CD4-positive, alpha-beta memory T cell (primary cell): Measurements from ENCODE around the gene TIGD4. TPM values are rescaled to one million over a fixed set of nuclear protein-coding genes. Genes with fewer than 3 reads are reported as not detected.

Experiments used
- CTCF ChIA-PET: fragments of 350-600 bp; sonication (Branson Sonifier 250); formaldehyde crosslinking; loops from one replicate; lab custom pipeline; 2021; ENCODE audit warnings: inconsistent platforms; ENCODE audit not compliant: partially characterized antibody; lab: Charles Lee
- POLR2A ChIA-PET: fragments of 350-600 bp; sonication (Branson Sonifier 250); formaldehyde crosslinking; loops from one replicate; lab custom pipeline; 2021; ENCODE audit not compliant: partially characterized antibody; lab: Charles Lee
- DNase-seq, 5 donors: peaks; one replicate each; pipeline versions ENCODE4 v3.0.0 to v3.0.0-alpha.2; 2020 to 2022; ENCODE audit warnings: mixed read lengths in 1 of 5
- H3K27ac ChIP-seq: one replicate; pipeline ENCODE4 v1.7.0; 2013; ENCODE audit warnings: low read depth, low read length
- H3K27me3 ChIP-seq: 2 replicates; pipeline ENCODE4 v1.7.0; 2013; ENCODE audit warnings: mild to moderate bottlenecking, low read length, moderate library complexity; ENCODE audit not compliant: insufficient read depth
- H3K36me3 ChIP-seq: 2 replicates; pipeline ENCODE4 v1.7.0; 2013; ENCODE audit warnings: mild to moderate bottlenecking, low read length, moderate library complexity; ENCODE audit not compliant: insufficient read depth
- H3K4me1 ChIP-seq: 2 replicates; pipeline ENCODE4 v1.7.0; 2013; ENCODE audit warnings: mild to moderate bottlenecking, low read length, moderate library complexity; ENCODE audit not compliant: insufficient read depth
- H3K4me3 ChIP-seq, 2 donors: one replicate each; pipeline ENCODE4 v1.7.0; 2013; ENCODE audit warnings: low read length in 2 of 2, mild to moderate bottlenecking in 1 of 2
- H3K9me3 ChIP-seq, 2 donors: one replicate each; pipeline ENCODE4 v1.7.0; 2013; ENCODE audit warnings: low read length in 2 of 2, control low read depth in 1 of 2; ENCODE audit not compliant: control insufficient read depth in 1 of 2
- H3K27ac Mint-ChIP-seq, 7 donors: one replicate each; pipeline ENCODE4 v1.8.0; 2020 to 2021; ENCODE audit warnings: mixed read lengths in 7 of 7, mild to moderate bottlenecking in 6 of 7, inconsistent platforms in 3 of 7, moderate library complexity in 3 of 7
- H3K27me3 Mint-ChIP-seq, 2 donors: one replicate each; pipeline ENCODE4 v1.8.0; 2020 to 2021; ENCODE audit warnings: mixed read lengths in 2 of 2
- H3K36me3 Mint-ChIP-seq, 2 donors: one replicate each; pipeline ENCODE4 v1.8.0; 2020 to 2021; ENCODE audit warnings: mixed read lengths in 2 of 2, inconsistent platforms in 1 of 2, mild to moderate bottlenecking in 1 of 2
- H3K4me1 Mint-ChIP-seq, 4 donors: one replicate each; pipeline ENCODE4 v1.8.0; 2020 to 2021; ENCODE audit warnings: mixed read lengths in 4 of 4, mild to moderate bottlenecking in 1 of 4
- H3K4me3 Mint-ChIP-seq, 8 donors: one replicate each; pipeline ENCODE4 v1.8.0; 2020 to 2021; ENCODE audit warnings: mixed read lengths in 8 of 8, mild to moderate bottlenecking in 7 of 8, moderate library complexity in 6 of 8, inconsistent platforms in 3 of 8
- H3K9me3 Mint-ChIP-seq, 8 donors: one replicate each; pipeline ENCODE4 v1.8.0; 2020 to 2021; ENCODE audit warnings: mixed read lengths in 8 of 8, mild to moderate bottlenecking in 5 of 8, inconsistent platforms in 3 of 8, moderate library complexity in 1 of 8
- intact Hi-C: fragments of 100-400 bp; cut with micrococcal nuclease; formaldehyde crosslinking; loops from one replicate; pipeline ENCODE4 v1.15.1; 2023
- polyA plus RNA-seq, 2 donors: library from polyadenylated mRNA; unstranded; fragments of 300-500 nt; fragmentation: Illumina TruSeq; gene quantifications; one replicate each; pipeline ENCODE4 v1.2.3, GENCODE V29; 2021
- total RNA-seq, 2 experiments: library from RNA; stranded (reverse); gene quantifications; one replicate each; pipeline ENCODE4 v1.2.3, GENCODE V29; 2021

The TIGD4 gene
- total and polyA plus RNA-seq, 4 experiments from 2014 or later, result 0.12 to 0.17 TPM; not detected in 2

DNA sequence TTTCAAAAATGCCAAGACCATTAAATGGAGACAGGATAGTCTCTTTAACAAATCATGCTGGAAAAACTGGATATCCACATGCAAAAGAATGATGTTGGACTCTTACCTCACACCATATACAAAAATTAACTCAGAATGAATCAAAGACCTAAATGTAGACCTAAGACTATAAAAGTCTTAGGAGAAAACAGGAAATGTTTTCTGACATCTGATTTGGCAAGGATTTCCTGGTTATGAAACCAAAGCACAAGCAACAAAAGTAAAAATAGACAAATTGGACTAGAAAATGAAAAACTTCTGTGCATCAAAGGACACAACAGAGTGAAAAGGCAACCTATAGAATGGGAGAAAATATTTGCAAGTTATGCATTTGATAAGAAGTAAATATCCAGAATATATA lies 37.8 kb upstream of the TIGD4 start:
- Mint-ChIP-seq H3K9me3 (peaks cover 0 to 45% (median 39%) of the 10 kb centered on the region in 8 donors), H3K4me1 (peaks cover 9 to 30% (median 13%) of the 10 kb centered on the region in 4 donors), H3K36me3 (peaks cover 40 to 69% of the 10 kb centered on the region in 2 donors), H3K27me3 (no peaks in the 10 kb centered on the region), H3K27ac (peak overlapping the region in 1 of 7 donors; percentile 33), H3K4me3 (peak overlapping the region in 3 of 8 donors; percentile 13 to 22 (median 13))
- POLR2A ChIA-PET, result no interaction called here
- Histone ChIP-seq H3K27me3 (no peaks in the 10 kb centered on the region), H3K4me3 (no peak overlapping the region), H3K9me3 (no peaks in the 10 kb centered on the region), H3K27ac (no peak overlapping the region), H3K36me3 (no peaks in the 10 kb centered on the region), H3K4me1 (peaks cover 21% of the 10 kb centered on the region)
- intact Hi-C loops, result no loop called here
- CTCF ChIA-PET, result interaction anchor here (1.0 to 1.9 kb wide), 2 partner anchors 30 to 38 kb away, joined by 3 to 5 read pairs; partner anchors contain the start of genes ARFIP1 and TIGD4
- DNase-seq, result no peak

GRCh38 chr4:152815078-152815477 lies 35.5 kb upstream of the TIGD4 start:
- peaks cover 2 to 53% (median 40%) of the 10 kb centered on the region in 8 donors for H3K9me3 Mint-ChIP-seq
- intact Hi-C loops, result no loop called here
- ChIA-PET CTCF (no interaction called here), POLR2A (no interaction called here)
- H3K27me3 Mint-ChIP-seq, result no peaks in the 10 kb centered on the region
- DNase-seq, result no peak
- Histone ChIP-seq H3K27ac (no peak overlapping the region), H3K9me3 (no peaks in the 10 kb centered on the region), H3K36me3 (no peaks in the 10 kb centered on the region), H3K4me1 (peaks cover 21% of the 10 kb centered on the region), H3K27me3 (no peaks in the 10 kb centered on the region), H3K4me3 (no peak overlapping the region)
- peaks cover 9 to 30% (median 14%) of the 10 kb centered on the region in 4 donors for H3K4me1 Mint-ChIP-seq
- H3K4me3 Mint-ChIP-seq, result no peak overlapping the region
- H3K27ac Mint-ChIP-seq, result no peak overlapping the region
- peaks cover 54 to 83% of the 10 kb centered on the region in 2 donors for H3K36me3 Mint-ChIP-seq

DNA sequence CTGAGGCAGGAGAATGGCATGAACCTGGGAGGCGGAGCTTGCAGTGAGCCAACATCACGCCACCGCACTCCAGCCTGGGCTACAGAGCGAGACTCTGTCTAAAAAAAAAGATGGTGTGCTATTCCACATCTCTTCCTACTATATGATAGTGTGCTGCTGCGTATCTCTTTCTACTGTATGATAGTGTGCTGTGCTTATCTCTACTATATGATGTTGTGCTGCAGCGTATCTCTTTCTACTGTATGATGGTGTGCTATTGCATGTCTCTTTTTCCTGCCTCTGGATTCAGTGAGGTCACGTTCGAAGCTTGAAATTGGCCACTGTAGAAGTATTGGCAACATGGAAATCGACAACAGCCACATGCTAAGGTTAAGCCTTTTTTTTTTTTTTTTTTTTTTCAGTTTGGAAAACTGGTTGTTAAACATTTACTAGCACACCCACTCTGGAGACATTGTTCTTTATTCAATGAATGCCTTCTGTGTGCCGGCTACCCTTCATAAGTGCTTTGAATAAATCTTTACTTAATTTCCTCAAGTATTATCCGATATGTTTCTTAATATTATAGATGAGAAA lies 31.3 kb upstream of the TIGD4 start:
- Mint-ChIP-seq H3K9me3 (peaks cover 5 to 39% (median 28%) of the 10 kb centered on the region in 8 donors), H3K27ac (no peak overlapping the region), H3K4me3 (no peak overlapping the region), H3K4me1 (peaks cover 6 to 21% (median 13%) of the 10 kb centered on the region in 4 donors), H3K27me3 (no peaks in the 10 kb centered on the region), H3K36me3 (peaks cover 45 to 49% of the 10 kb centered on the region in 2 donors)
- ChIA-PET CTCF (interaction anchor here (0.7 kb wide), 1 partner anchor 44 kb away, joined by 3 read pairs; no protein-coding TSS in a partner anchor), POLR2A (interaction anchor here (0.6 kb wide), 1 partner anchor 38 kb away, joined by 3 read pairs; no protein-coding TSS in a partner anchor)
- Histone ChIP-seq H3K4me3 (no peak overlapping the region), H3K27me3 (no peaks in the 10 kb centered on the region), H3K36me3 (no peaks in the 10 kb centered on the region), H3K4me1 (peaks cover 9% of the 10 kb centered on the region), H3K9me3 (no peaks in the 10 kb centered on the region), H3K27ac (no peak overlapping the region)
- intact Hi-C loops, result no loop called here
- no peak for DNase-seq

DNA sequence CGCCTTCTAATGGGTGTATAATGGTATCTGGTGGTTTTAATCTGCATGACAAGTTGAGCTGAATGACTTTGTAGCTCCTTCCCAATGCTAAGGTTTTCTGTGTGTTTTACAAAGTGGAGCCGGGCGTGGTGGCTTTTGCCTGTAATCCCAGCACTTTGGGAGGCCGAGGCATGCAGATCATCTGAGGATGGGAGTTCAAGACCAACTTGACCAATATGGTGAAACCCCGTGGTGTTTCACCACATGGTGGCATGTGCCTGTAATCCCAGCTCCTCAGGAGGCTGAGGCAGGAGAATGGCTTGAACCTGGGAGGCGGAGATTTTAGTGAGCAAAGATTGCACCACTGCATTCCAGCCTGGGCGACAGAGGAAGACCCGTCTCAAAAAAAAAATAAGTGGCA lies 29.1 kb upstream of the TIGD4 start:
- H3K4me1 Mint-ChIP-seq, result peaks cover 6 to 20% (median 14%) of the 10 kb centered on the region in 4 donors
- H3K36me3 Mint-ChIP-seq, result peaks cover 29 to 30% of the 10 kb centered on the region in 2 donors
- H3K27ac Mint-ChIP-seq, result no peak overlapping the region
- intact Hi-C loops, result no loop called here
- H3K4me3 Mint-ChIP-seq, result no peak overlapping the region
- ChIA-PET CTCF (no interaction called here), POLR2A (no interaction called here)
- DNase-seq, result no peak
- Histone ChIP-seq H3K27me3 (no peaks in the 10 kb centered on the region), H3K27ac (no peak overlapping the region), H3K36me3 (no peaks in the 10 kb centered on the region), H3K4me1 (peaks cover 9% of the 10 kb centered on the region), H3K9me3 (no peaks in the 10 kb centered on the region), H3K4me3 (no peak overlapping the region)
- H3K27me3 Mint-ChIP-seq, result no peaks in the 10 kb centered on the region
- H3K9me3 Mint-ChIP-seq, result peaks cover 5 to 19% (median 10%) of the 10 kb centered on the region in 8 donors

DNA sequence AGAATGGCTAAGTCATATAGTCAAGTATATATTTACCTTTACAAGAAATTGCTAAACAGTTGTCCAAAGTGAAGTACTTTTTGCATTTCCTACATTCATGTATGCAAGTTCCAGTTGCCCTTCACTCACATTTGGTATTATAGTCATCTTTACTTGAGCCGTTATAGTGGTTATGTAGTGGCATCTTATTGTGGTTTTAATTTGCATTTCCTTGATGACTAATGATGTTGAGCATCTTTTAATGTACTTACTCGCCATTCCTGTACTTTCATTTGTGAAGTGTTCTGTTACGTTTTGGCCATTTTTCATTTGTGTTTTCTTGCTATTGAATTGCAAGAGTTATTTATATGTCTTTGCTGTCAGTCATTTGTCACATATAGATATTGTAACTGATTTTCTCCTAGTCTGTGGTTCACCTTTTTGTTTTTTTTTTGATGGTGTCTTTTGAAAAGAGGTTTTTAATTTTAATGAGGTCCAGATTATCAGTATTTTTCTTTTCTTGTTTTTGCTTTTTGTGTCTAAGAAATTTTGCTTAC lies 27.8 kb upstream of the TIGD4 start:
- DNase-seq, result peak in 1 of 5 donors; percentile 9
- intact Hi-C loops, result no loop called here

GRCh38 chr4:152806501-152807125 lies 27.1 kb upstream of the TIGD4 start:
- H3K27me3 Mint-ChIP-seq, result no peaks in the 10 kb centered on the region

More for the DNA sequence above, 27.8 kb upstream of the TIGD4 start:
- Mint-ChIP-seq H3K4me1 (peaks cover 11 to 20% (median 15%) of the 10 kb centered on the region in 4 donors), H3K9me3 (peaks cover 0 to 10% (median 4%) of the 10 kb centered on the region in 8 donors), H3K4me3 (peak overlapping the region in 7 of 8 donors; percentile 1 to 75 (median 38)), H3K27me3 (no peaks in the 10 kb centered on the region), H3K27ac (peak overlapping the region in 3 of 7 donors; percentile 5 to 20 (median 19)), H3K36me3 (peaks cover 20% of the 10 kb centered on the region in 2 donors)
- POLR2A ChIA-PET, result no interaction called here
- no peaks in the 10 kb centered on the region for H3K27me3 ChIP-seq
- H3K27ac ChIP-seq, result no peak overlapping the region
- H3K36me3 ChIP-seq, result no peaks in the 10 kb centered on the region
- no peak overlapping the region for H3K4me3 ChIP-seq
- H3K4me1 ChIP-seq, result peaks cover 9% of the 10 kb centered on the region
- H3K9me3 ChIP-seq, result no peaks in the 10 kb centered on the region
- CTCF ChIA-PET, result no interaction called here

GRCh38 chr4:152805818-152806217 lies 26.3 kb upstream of the TIGD4 start:
- no peak overlapping the region for H3K27ac ChIP-seq
- H3K27me3 ChIP-seq, result no peaks in the 10 kb centered on the region
- peaks cover 9% of the 10 kb centered on the region for H3K4me1 ChIP-seq
- Mint-ChIP-seq H3K4me3 (no peak overlapping the region), H3K9me3 (peaks cover 0 to 5% (median 0%) of the 10 kb centered on the region in 8 donors), H3K4me1 (peaks cover 11 to 21% (median 17%) of the 10 kb centered on the region in 4 donors), H3K27me3 (no peaks in the 10 kb centered on the region), H3K36me3 (peaks cover 5 to 8% of the 10 kb centered on the region in 2 donors), H3K27ac (peak overlapping the region in 1 of 7 donors; percentile 8)
- H3K36me3 ChIP-seq, result no peaks in the 10 kb centered on the region
- H3K4me3 ChIP-seq, result no peak overlapping the region
- no peaks in the 10 kb centered on the region for H3K9me3 ChIP-seq
- POLR2A ChIA-PET, result interaction anchor here (1.0 kb wide), 1 partner anchor 13 kb away, joined by 4 read pairs; no protein-coding TSS in a partner anchor
- intact Hi-C loops, result no loop called here
- DNase-seq, result no peak
- CTCF ChIA-PET, result interaction anchor here (1.1 kb wide), 1 partner anchor 41 kb away, joined by 4 read pairs; no protein-coding TSS in a partner anchor

More at GRCh38 chr4:152806501-152807125, 27.1 kb upstream of the TIGD4 start:
- Mint-ChIP-seq H3K4me3 (no peak overlapping the region), H3K27ac (peak overlapping the region in 3 of 7 donors; percentile 8 to 20 (median 13)), H3K9me3 (peaks cover 0 to 5% (median under 1%) of the 10 kb centered on the region in 8 donors), H3K4me1 (peaks cover 11 to 20% (median 15%) of the 10 kb centered on the region in 4 donors), H3K36me3 (peaks cover 13 to 16% of the 10 kb centered on the region in 2 donors)
- no peak for DNase-seq
- Histone ChIP-seq H3K27ac (no peak overlapping the region), H3K27me3 (no peaks in the 10 kb centered on the region), H3K4me3 (no peak overlapping the region), H3K4me1 (peaks cover 9% of the 10 kb centered on the region), H3K9me3 (no peaks in the 10 kb centered on the region), H3K36me3 (no peaks in the 10 kb centered on the region)
- intact Hi-C loops, result no loop called here
- ChIA-PET POLR2A (interaction anchor here (1.0 kb wide), 1 partner anchor 12 kb away, joined by 4 read pairs; no protein-coding TSS in a partner anchor), CTCF (no interaction called here)
